Stimulated activated naive CD8-positive, alpha-beta T cell treated with anti-CD3 and anti-CD28 coated beads, Interleukin-15, Interleukin-2, amounts not matched to agents 100 ng/mL and 50 ng/mL, for 24 hours (primary cell): Measurements from ENCODE around the gene NADK2.

Experiments used
- H3K27ac Mint-ChIP-seq: one replicate; pipeline ENCODE4 v1.8.0; 2021; ENCODE audit warnings: mild to moderate bottlenecking, mixed read lengths
- H3K27me3 Mint-ChIP-seq: one replicate; pipeline ENCODE4 v1.8.0; 2021; ENCODE audit warnings: mixed read lengths
- H3K36me3 Mint-ChIP-seq: one replicate; pipeline ENCODE4 v1.8.0; 2021; ENCODE audit warnings: low read depth, mixed read lengths
- H3K4me1 Mint-ChIP-seq: one replicate; pipeline ENCODE4 v1.8.0; 2021; ENCODE audit warnings: low read depth, mixed read lengths
- H3K4me3 Mint-ChIP-seq: one replicate; pipeline ENCODE4 v1.8.0; 2021; ENCODE audit warnings: mild to moderate bottlenecking, mixed read lengths
- H3K9me3 Mint-ChIP-seq: one replicate; pipeline ENCODE4 v1.8.0; 2021; ENCODE audit warnings: mixed read lengths

NADK2 gene

GRCh38 chr5:36264202-36264760, 22.6 kb upstream of the NADK2 start:
- Mint-ChIP-seq H3K4me3 (no peak overlapping the region), H3K27me3 (peaks cover 23% of the 10 kb centered on the region), H3K27ac (no peak overlapping the region), H3K4me1 (no peaks in the 10 kb centered on the region), H3K9me3 (no peaks in the 10 kb centered on the region), H3K36me3 (no peaks in the 10 kb centered on the region)

- Mint-ChIP-seq H3K27me3 (peaks cover 23% of the 10 kb centered on the region), H3K4me3 (no peak overlapping the region), H3K36me3 (no peaks in the 10 kb centered on the region), H3K9me3 (no peaks in the 10 kb centered on the region), H3K4me1 (no peaks in the 10 kb centered on the region), H3K27ac (no peak overlapping the region)
Observed at GRCh38 chr5:36261186-36261585, 19.5 kb upstream of the NADK2 start.

- Mint-ChIP-seq H3K4me1 (no peaks in the 10 kb centered on the region), H3K27ac (no peak overlapping the region), H3K9me3 (no peaks in the 10 kb centered on the region), H3K36me3 (no peaks in the 10 kb centered on the region), H3K27me3 (peaks cover 6% of the 10 kb centered on the region), H3K4me3 (no peak overlapping the region)
Observed at GRCh38 chr5:36253575-36253974, 11.8 kb upstream of the NADK2 start.

- Mint-ChIP-seq H3K4me3 (no peak overlapping the region), H3K9me3 (no peaks in the 10 kb centered on the region), H3K27ac (no peak overlapping the region), H3K36me3 (no peaks in the 10 kb centered on the region), H3K27me3 (peaks cover 9% of the 10 kb centered on the region), H3K4me1 (no peaks in the 10 kb centered on the region)
Observed at GRCh38 chr5:36252722-36253365, 11.1 kb upstream of the NADK2 start.

- H3K9me3 Mint-ChIP-seq, result no peaks in the 10 kb centered on the region
- H3K27ac Mint-ChIP-seq, result no peak overlapping the region
- no peak overlapping the region for H3K4me3 Mint-ChIP-seq
- H3K27me3 Mint-ChIP-seq, result peaks cover 4% of the 10 kb centered on the region
- H3K4me1 Mint-ChIP-seq, result no peaks in the 10 kb centered on the region
- no peaks in the 10 kb centered on the region for H3K36me3 Mint-ChIP-seq
Observed at GRCh38 chr5:36251218-36251617, 9.5 kb upstream of the NADK2 start.

GRCh38 chr5:36250427-36250826, 8.7 kb upstream of the NADK2 start:
- Mint-ChIP-seq H3K36me3 (no peaks in the 10 kb centered on the region), H3K27me3 (peaks cover 4% of the 10 kb centered on the region), H3K4me3 (no peak overlapping the region)

GRCh38 chr5:36246036-36246800, 4.5 kb upstream of the NADK2 start:
- H3K9me3 Mint-ChIP-seq, result no peaks in the 10 kb centered on the region
- H3K4me3 Mint-ChIP-seq, result no peak overlapping the region
- no peak overlapping the region for H3K27ac Mint-ChIP-seq
- H3K36me3 Mint-ChIP-seq, result no peaks in the 10 kb centered on the region
- H3K4me1 Mint-ChIP-seq, result peaks cover 22% of the 10 kb centered on the region
- H3K27me3 Mint-ChIP-seq, result peaks cover 4% of the 10 kb centered on the region

More at GRCh38 chr5:36250427-36250826, 8.7 kb upstream of the NADK2 start:
- Mint-ChIP-seq H3K4me1 (no peaks in the 10 kb centered on the region), H3K27ac (no peak overlapping the region), H3K9me3 (no peaks in the 10 kb centered on the region)

GRCh38 chr5:36244076-36244475, 2.4 kb upstream of the NADK2 start:
- H3K27me3 Mint-ChIP-seq, result peaks cover 4% of the 10 kb centered on the region
- H3K9me3 Mint-ChIP-seq, result no peaks in the 10 kb centered on the region
- no peaks in the 10 kb centered on the region for H3K36me3 Mint-ChIP-seq
- peaks cover 38% of the 10 kb centered on the region for H3K4me1 Mint-ChIP-seq
- H3K27ac Mint-ChIP-seq, result peak overlapping the region; percentile 39
- no peak overlapping the region for H3K4me3 Mint-ChIP-seq

GRCh38 chr5:36243653-36244052, 1.9 kb upstream of the NADK2 start:
- peak overlapping the region; percentile 79 for H3K4me3 Mint-ChIP-seq
- peaks cover 42% of the 10 kb centered on the region for H3K4me1 Mint-ChIP-seq
- H3K27me3 Mint-ChIP-seq, result peaks cover 4% of the 10 kb centered on the region
- no peaks in the 10 kb centered on the region for H3K36me3 Mint-ChIP-seq
- peak overlapping the region; percentile 7 for H3K27ac Mint-ChIP-seq
- H3K9me3 Mint-ChIP-seq, result no peaks in the 10 kb centered on the region

- H3K36me3 Mint-ChIP-seq, result no peaks in the 10 kb centered on the region
- H3K27me3 Mint-ChIP-seq, result peaks cover under 1% of the 10 kb centered on the region
- H3K9me3 Mint-ChIP-seq, result no peaks in the 10 kb centered on the region
- peaks cover 49% of the 10 kb centered on the region for H3K4me1 Mint-ChIP-seq
- peak overlapping the region; percentile 79 for H3K4me3 Mint-ChIP-seq
- H3K27ac Mint-ChIP-seq, result peak overlapping the region; percentile 95
Observed at GRCh38 chr5:36242534-36243485, 1.1 kb upstream of the NADK2 start.

GRCh38 chr5:36240779-36241630, 720 bp downstream of the NADK2 start:
- Mint-ChIP-seq H3K36me3 (no peaks in the 10 kb centered on the region), H3K27me3 (no peaks in the 10 kb centered on the region), H3K9me3 (no peaks in the 10 kb centered on the region), H3K4me3 (peak overlapping the region; percentile 78), H3K27ac (peak overlapping the region; percentile 42), H3K4me1 (peaks cover 52% of the 10 kb centered on the region)

- Mint-ChIP-seq H3K9me3 (no peaks in the 10 kb centered on the region), H3K27me3 (no peaks in the 10 kb centered on the region), H3K4me3 (peak overlapping the region; percentile 78), H3K36me3 (no peaks in the 10 kb centered on the region), H3K4me1 (peaks cover 52% of the 10 kb centered on the region), H3K27ac (peak overlapping the region; percentile 32)
Observed at GRCh38 chr5:36239370-36240293, 2.1 kb downstream of the NADK2 start.
